ENCODE data around the gene RAI14. TPM values are rescaled to one million over a fixed set of nuclear protein-coding genes. Genes with fewer than 3 reads are reported as not detected.

Gene RAI14
- total RNA-seq, 1 experiment from 2014 or later, result 23.6 TPM

DNA sequence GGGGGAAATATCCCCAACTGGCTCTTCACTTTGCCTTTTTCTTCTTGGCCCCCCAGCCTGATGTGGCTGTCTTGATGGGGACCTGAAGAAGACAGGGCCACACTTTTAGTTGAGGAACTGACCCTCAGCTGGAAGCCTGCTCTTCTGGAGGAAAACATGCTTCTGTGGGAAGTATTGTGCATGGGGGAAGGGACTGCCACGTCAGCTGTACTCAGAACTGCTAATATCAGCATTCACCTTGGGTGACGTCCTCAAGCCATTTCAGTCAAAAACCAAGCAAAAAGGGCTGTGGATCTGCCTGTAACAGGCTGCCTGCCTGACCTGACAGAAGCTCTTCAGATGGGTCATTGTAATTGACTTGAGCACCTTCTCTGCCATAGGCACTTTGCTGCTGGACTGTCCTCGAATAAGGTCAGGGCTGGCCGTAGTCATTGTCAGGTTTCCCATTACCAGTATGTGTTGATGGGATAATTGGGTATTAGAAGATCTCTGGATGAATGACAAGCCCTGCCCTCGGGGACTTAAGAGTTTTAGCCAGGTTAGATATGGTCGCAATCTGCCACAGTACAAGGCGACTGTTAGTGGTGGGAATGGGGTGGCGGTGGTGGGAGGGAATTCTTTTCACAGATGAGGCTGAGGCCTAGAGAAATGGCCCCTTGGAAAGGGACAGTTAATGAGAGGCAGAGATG, 10.4 kb downstream of the RAI14 start:
- no peak for DNase-seq (ENCODE audit: low spot score)
- intact Hi-C loops (cut with micrococcal nuclease; ENCODE audit: unreplicated experiment), result no loop called here
- H3K9me3 ChIP-seq (ENCODE audit: low read depth, low read length, poor library complexity, severe bottlenecking), result no peaks in the 10 kb centered on the region
- H3K27me3 ChIP-seq (replicated peaks; ENCODE audit: insufficient read depth, low read depth, low read length, poor library complexity), result no peaks in the 10 kb centered on the region
- POLR2A ChIA-PET (ENCODE audit: low non-redundant PET), result no interaction called here
- H3K27ac ChIP-seq (ENCODE audit: low read depth, low read length, poor library complexity, severe bottlenecking), result no peak overlapping the region
- no peaks in the 10 kb centered on the region for H3K36me3 ChIP-seq (ENCODE audit: insufficient read depth, low read length, poor library complexity, severe bottlenecking)
- no TSS peak for BruUV-seq (replicated peaks)
- H3K4me1 ChIP-seq (ENCODE audit: insufficient read depth, low read length, poor library complexity, severe bottlenecking), result no peaks in the 10 kb centered on the region
- CTCF ChIA-PET, result no interaction called here
- TF ChIP-seq, protein P1, sequence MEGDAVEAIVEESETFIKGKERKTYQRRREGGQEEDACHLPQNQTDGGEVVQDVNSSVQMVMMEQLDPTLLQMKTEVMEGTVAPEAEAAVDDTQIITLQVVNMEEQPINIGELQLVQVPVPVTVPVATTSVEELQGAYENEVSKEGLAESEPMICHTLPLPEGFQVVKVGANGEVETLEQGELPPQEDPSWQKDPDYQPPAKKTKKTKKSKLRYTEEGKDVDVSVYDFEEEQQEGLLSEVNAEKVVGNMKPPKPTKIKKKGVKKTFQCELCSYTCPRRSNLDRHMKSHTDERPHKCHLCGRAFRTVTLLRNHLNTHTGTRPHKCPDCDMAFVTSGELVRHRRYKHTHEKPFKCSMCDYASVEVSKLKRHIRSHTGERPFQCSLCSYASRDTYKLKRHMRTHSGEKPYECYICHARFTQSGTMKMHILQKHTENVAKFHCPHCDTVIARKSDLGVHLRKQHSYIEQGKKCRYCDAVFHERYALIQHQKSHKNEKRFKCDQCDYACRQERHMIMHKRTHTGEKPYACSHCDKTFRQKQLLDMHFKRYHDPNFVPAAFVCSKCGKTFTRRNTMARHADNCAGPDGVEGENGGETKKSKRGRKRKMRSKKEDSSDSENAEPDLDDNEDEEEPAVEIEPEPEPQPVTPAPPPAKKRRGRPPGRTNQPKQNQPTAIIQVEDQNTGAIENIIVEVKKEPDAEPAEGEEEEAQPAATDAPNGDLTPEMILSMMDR (conservative IDR thresholded peaks at IDR 0.05; ENCODE audit: low read depth, low read length), result no peak
- no peak for TF ChIP-seq EZH2 (IDR thresholded peaks at IDR 0.05; ENCODE audit: borderline replicate concordance, low read depth, low read length, poor library complexity, severe bottlenecking)
- no peak overlapping the region for H3K4me3 ChIP-seq (ENCODE audit: low read depth, low read length, poor library complexity, severe bottlenecking)

DNA sequence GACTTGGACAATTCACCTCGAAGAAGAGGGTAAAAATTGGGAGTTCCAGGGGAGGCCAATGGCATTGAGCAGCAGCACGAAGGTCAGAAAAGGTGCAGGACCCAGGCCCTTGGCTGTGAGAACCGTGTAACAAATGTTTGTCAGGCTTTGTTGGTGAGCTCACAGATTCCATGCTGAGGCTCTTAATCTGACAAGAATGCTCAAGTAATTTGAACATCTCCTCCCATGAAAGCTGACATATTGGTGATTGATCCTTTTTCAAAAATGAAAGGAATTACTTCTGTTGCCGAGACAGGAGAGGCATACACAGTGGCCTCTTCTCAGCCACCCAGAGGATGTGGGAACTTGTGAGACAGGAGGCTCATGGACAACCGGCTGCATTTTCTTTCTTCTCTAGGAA, 11.6 kb downstream of the RAI14 start:
- ChIA-PET CTCF (no interaction called here), POLR2A (ENCODE audit: low non-redundant PET) (no interaction called here)
- Histone ChIP-seq H3K27me3 (replicated peaks; ENCODE audit: insufficient read depth, low read depth, low read length, poor library complexity) (no peaks in the 10 kb centered on the region), H3K4me3 (ENCODE audit: low read depth, low read length, poor library complexity, severe bottlenecking) (no peak overlapping the region), H3K9me3 (ENCODE audit: low read depth, low read length, poor library complexity, severe bottlenecking) (no peaks in the 10 kb centered on the region), H3K27ac (ENCODE audit: low read depth, low read length, poor library complexity, severe bottlenecking) (no peak overlapping the region), H3K36me3 (ENCODE audit: insufficient read depth, low read length, poor library complexity, severe bottlenecking) (no peaks in the 10 kb centered on the region), H3K4me1 (ENCODE audit: insufficient read depth, low read length, poor library complexity, severe bottlenecking) (no peaks in the 10 kb centered on the region)
- no peak for DNase-seq (ENCODE audit: low spot score)
- TF ChIP-seq, protein P1 (conservative IDR thresholded peaks at IDR 0.05; ENCODE audit: low read depth, low read length), result no peak
- TF ChIP-seq EZH2 (IDR thresholded peaks at IDR 0.05; ENCODE audit: borderline replicate concordance, low read depth, low read length, poor library complexity, severe bottlenecking), result no peak
- no TSS peak for BruUV-seq (replicated peaks)
- intact Hi-C loops (cut with micrococcal nuclease; ENCODE audit: unreplicated experiment), result no loop called here

DNA sequence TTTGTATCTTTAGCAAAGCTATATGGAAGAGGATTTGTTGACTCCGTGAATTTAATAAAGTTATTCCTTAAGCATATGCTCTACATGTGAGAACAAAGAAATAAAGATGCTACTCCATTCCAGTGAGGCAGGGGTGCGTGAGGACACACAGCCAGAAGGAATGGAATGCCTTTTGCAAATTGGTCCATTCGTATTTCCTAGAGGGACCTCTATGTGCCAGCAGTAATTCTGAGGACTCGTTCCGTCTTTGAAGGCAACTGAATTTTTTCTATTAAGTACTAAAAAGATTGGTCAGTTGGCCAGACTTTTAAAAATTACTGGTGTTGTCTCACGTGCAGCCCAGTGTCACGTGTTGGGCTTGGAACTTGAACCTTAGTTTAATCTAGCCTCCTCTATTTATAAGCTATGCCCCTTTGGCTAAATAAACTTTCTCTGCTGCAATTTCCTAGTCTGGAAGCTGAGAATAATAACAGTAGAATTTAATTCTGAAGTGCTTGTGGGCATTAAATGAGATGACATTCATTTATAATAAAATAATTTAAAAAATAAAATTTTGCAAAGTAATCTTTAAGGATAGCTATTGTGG, 13.9 kb downstream of the RAI14 start:
- Histone ChIP-seq H3K9me3 (ENCODE audit: low read depth, low read length, poor library complexity, severe bottlenecking) (no peaks in the 10 kb centered on the region), H3K4me3 (ENCODE audit: low read depth, low read length, poor library complexity, severe bottlenecking) (no peak overlapping the region), H3K4me1 (ENCODE audit: insufficient read depth, low read length, poor library complexity, severe bottlenecking) (no peaks in the 10 kb centered on the region), H3K27me3 (replicated peaks; ENCODE audit: insufficient read depth, low read depth, low read length, poor library complexity) (no peaks in the 10 kb centered on the region), H3K36me3 (ENCODE audit: insufficient read depth, low read length, poor library complexity, severe bottlenecking) (no peaks in the 10 kb centered on the region), H3K27ac (ENCODE audit: low read depth, low read length, poor library complexity, severe bottlenecking) (no peak overlapping the region)
- intact Hi-C loops (cut with micrococcal nuclease; ENCODE audit: unreplicated experiment), result no loop called here
- POLR2A ChIA-PET (ENCODE audit: low non-redundant PET), result no interaction called here
- TF ChIP-seq, protein P1 (conservative IDR thresholded peaks at IDR 0.05; ENCODE audit: low read depth, low read length), result no peak
- TF ChIP-seq EZH2 (IDR thresholded peaks at IDR 0.05; ENCODE audit: borderline replicate concordance, low read depth, low read length, poor library complexity, severe bottlenecking), result no peak
- DNase-seq (ENCODE audit: low spot score), result no peak
- no TSS peak for BruUV-seq (replicated peaks)
- CTCF ChIA-PET, result no interaction called here

All from A673 (cell line).